ENCODE results near the gene RETREG3. TPM values are rescaled to one million over a fixed set of nuclear protein-coding genes. Genes with fewer than 3 reads are reported as not detected.
A peak's percentile ranks its signal among the peaks of the same experiment; 100 is the strongest.
"Not testable (repeated sequence)": the region's sequence is repeated elsewhere in the genome, so short reads cannot be mapped to it uniquely, and the experiment has no call there.

RETREG3 gene
- total and polyA plus RNA-seq, 11 donors = 12.2 to 39.0 (median 24.9) TPM

GRCh38 chr17:42560246-42560645 lies 48.9 kb downstream of the RETREG3 start:
- no peak for ATAC-seq
- WGBS, 4 donors = 86 to 97% (median 92%) methylated on average over 3 of the region's 3 CpGs
- no peak overlapping the region for H3K27ac ChIP-seq
- H3K4me1 ChIP-seq = peaks cover 10 to 37% (median 28%) of the 10 kb centered on the region in 12 donors
- H3K4me3 ChIP-seq = no peak overlapping the region
- peaks cover 0 to 15% (median 10%) of the 10 kb centered on the region in 9 donors for H3K36me3 ChIP-seq
- TF ChIP-seq CTCF (IDR thresholded peaks at IDR 0.05) = no peak
- no peak for TF ChIP-seq POLR2A (IDR thresholded peaks at IDR 0.05)
- intact Hi-C loops (cut with DNase I) = no loop called here
- no peak for DNase-seq
- no peaks in the 10 kb centered on the region for H3K27me3 ChIP-seq
- no peaks in the 10 kb centered on the region for H3K9me3 ChIP-seq

- DNase-seq (no peak), ATAC-seq (no peak)
- TF ChIP-seq POLR2A (IDR thresholded peaks at IDR 0.05) = no peak
- no peak for TF ChIP-seq CTCF (IDR thresholded peaks at IDR 0.05)
- 87 to 94% (median 90%) methylated on average over 6 of the region's 6 CpGs for WGBS, 4 donors
- Histone ChIP-seq H3K4me3 (no peak overlapping the region), H3K4me1 (peaks cover 10 to 43% (median 29%) of the 10 kb centered on the region in 12 donors), H3K27me3 (no peaks in the 10 kb centered on the region), H3K9me3 (no peaks in the 10 kb centered on the region), H3K36me3 (peaks cover 0 to 5% (median 0%) of the 10 kb centered on the region in 9 donors), H3K27ac (no peak overlapping the region)
- intact Hi-C loops (cut with DNase I) = no loop called here
These were observed 50.1 kb downstream of the RETREG3 start for GRCh38 chr17:42559075-42559474.

GRCh38 chr17:42555961-42556617 lies 53.1 kb downstream of the RETREG3 start:
- H3K36me3 ChIP-seq; ATAC-seq; intact Hi-C loops (cut with DNase I); H3K27me3 ChIP-seq; H3K4me3 ChIP-seq; H3K27ac ChIP-seq; H3K9me3 ChIP-seq; DNase-seq: not testable (repeated sequence)
- 55 to 73% (median 61%) methylated on average over 5 of the region's 5 CpGs for WGBS, 4 donors
- peaks cover 0 to 28% (median 15%) of the 10 kb centered on the region in 12 donors for H3K4me1 ChIP-seq

- WGBS, 4 donors = 21 to 28% (median 23%) methylated on average over 4 of the region's 4 CpGs
- Histone ChIP-seq H3K27ac (peak overlapping the region; percentile 76 to 97 (median 88)), H3K27me3 (no peaks in the 10 kb centered on the region), H3K4me1 (peaks cover 0 to 28% (median 15%) of the 10 kb centered on the region in 12 donors), H3K4me3 (peak overlapping the region; percentile 65 to 98 (median 82)), H3K36me3 (peaks cover 0 to 5% (median 0%) of the 10 kb centered on the region in 9 donors), H3K9me3 (no peaks in the 10 kb centered on the region)
- no peak for DNase-seq
- intact Hi-C loops (cut with DNase I) = no loop called here
- ATAC-seq = no peak
- TF ChIP-seq POLR2A (IDR thresholded peaks at IDR 0.05) = no peak
- no peak for TF ChIP-seq CTCF (IDR thresholded peaks at IDR 0.05)
These were observed 54.0 kb downstream of the RETREG3 start for GRCh38 chr17:42555122-42555622.
